SK-N-SH (cell line): ENCODE data around the gene MXI1. TPM values are rescaled to one million over a fixed set of nuclear protein-coding genes. Genes with fewer than 3 reads are reported as not detected.

Experiments used
- CTCF ChIA-PET: fragments of 300-600, 350-600 bp; formaldehyde crosslinking; extraction: SDS; loops from one replicate; lab custom pipeline; 2021; lab: Yijun Ruan, JAX
- POLR2A ChIA-PET: fragments of 350-600 bp; sonication (Branson Sonifier 250); formaldehyde crosslinking; extraction: SDS; loops from one replicate; lab custom pipeline; 2020; ENCODE audit warnings: antibody characterized with exemption, inconsistent platforms; lab: Yijun Ruan, JAX
- DNase-seq: peaks from one replicate; pipeline ENCODE4 v3.0.0; 2012
- H2AFZ ChIP-seq: fragments of 200-600 bp; sonication (generic); 2 replicates; pipeline ENCODE4 v1.8.1; 2016; ENCODE audit warnings: antibody characterized with exemption, mild to moderate bottlenecking, low read depth
- H3F3A ChIP-seq: fragments of 200-600 bp; sonication (generic); replicated peaks from 2 replicates; pipeline ENCODE3; 2016; ENCODE audit warnings: antibody characterized with exemption, mild to moderate bottlenecking; ENCODE audit not compliant: insufficient read depth
- H3K27ac ChIP-seq, 2 experiments: fragments of 200-500 bp in 1 of 2; fragments of 200-600 bp in 1 of 2; sonication (Bioruptor generic) in 1 of 2; sonication (generic), shearing (Covaris generic) in 1 of 2; 2 replicates each; pipeline versions ENCODE4 v1.5.1 to v1.6.1; 2014 to 2016; ENCODE audit warnings: low read depth in 2 of 2, inconsistent platforms in 1 of 2, low read length in 1 of 2, mild to moderate bottlenecking in 1 of 2, mixed read lengths in 1 of 2
- H3K27me3 ChIP-seq: fragments of 200-600 bp; sonication (generic), shearing (Covaris generic); 2 replicates; pipeline ENCODE4 v1.6.1; 2016; ENCODE audit warnings: mixed run types; ENCODE audit not compliant: insufficient read depth
- H3K36me3 ChIP-seq, 2 experiments: fragments of 200-500 bp in 1 of 2; fragments of 200-600 bp in 1 of 2; sonication (Bioruptor generic) in 1 of 2; sonication (generic) in 1 of 2; replicated peaks in 1 of 2; 2 replicates each; pipeline versions ENCODE3 to v1.5.1; 2014 to 2016; ENCODE audit warnings: low read length in 1 of 2, mild to moderate bottlenecking in 1 of 2; ENCODE audit not compliant: insufficient read depth in 2 of 2, control insufficient read depth in 1 of 2
- H3K4me1 ChIP-seq, 2 experiments: fragments of 200-500 bp in 1 of 2; fragments of 200-600 bp in 1 of 2; sonication (Bioruptor generic) in 1 of 2; sonication (generic), shearing (Covaris generic) in 1 of 2; 2 replicates each; pipeline versions ENCODE4 v1.5.1 to v1.6.1; 2014 to 2016; ENCODE audit warnings: low read depth in 1 of 2, low read length in 1 of 2, mixed run types in 1 of 2; ENCODE audit not compliant: insufficient read depth in 2 of 2, control insufficient read depth in 1 of 2
- H3K4me2 ChIP-seq: fragments of 200-600 bp; sonication (generic), shearing (Covaris generic); 2 replicates; pipeline ENCODE4 v1.6.1; 2017; ENCODE audit warnings: mixed run types
- H3K4me3 ChIP-seq, 2 experiments: fragments of 200-500 bp in 1 of 2; fragments of 200-600 bp in 1 of 2; sonication (Bioruptor generic) in 1 of 2; sonication (generic), shearing (Covaris generic) in 1 of 2; 2 replicates each; pipeline versions ENCODE4 v1.5.1 to v1.8.1; 2014 to 2016; ENCODE audit warnings: low read depth in 2 of 2, inconsistent platforms in 1 of 2, low read length in 1 of 2, mild to moderate bottlenecking in 1 of 2, mixed read lengths in 1 of 2, moderate library complexity in 1 of 2
- H3K79me2 ChIP-seq: fragments of 200-600 bp; sonication (generic); 2 replicates; pipeline ENCODE4 v1.8.1; 2017; ENCODE audit warnings: mild to moderate bottlenecking; ENCODE audit not compliant: insufficient read depth
- H3K9ac ChIP-seq: fragments of 200-600 bp; sonication (generic); 2 replicates; pipeline ENCODE4 v1.6.1; 2017; ENCODE audit warnings: mixed run types
- H3K9me2 ChIP-seq: fragments of 200-600 bp; sonication (generic); 2 replicates; pipeline ENCODE4 v1.6.1; 2017; ENCODE audit warnings: mixed run types
- H3K9me3 ChIP-seq: fragments of 200-600 bp; sonication (generic); 2 replicates; pipeline ENCODE4 v1.6.1; 2017; ENCODE audit warnings: mixed run types, mild to moderate bottlenecking, moderate library complexity
- H4K20me1 ChIP-seq: fragments of 200-600 bp; sonication (generic); 2 replicates; pipeline ENCODE4 v1.6.1; 2017; ENCODE audit warnings: mild to moderate bottlenecking, mixed run types; ENCODE audit not compliant: insufficient read depth
- FOSL2 ChIP-seq: IDR thresholded peaks from 2 replicates; pipeline ENCODE4 v1.4.0; 2012; ENCODE audit warnings: low read depth, mild to moderate bottlenecking, moderate library complexity, borderline replicate concordance
- FOXJ3 ChIP-seq: sonication (generic); formaldehyde crosslinking; IDR thresholded peaks from 2 replicates; pipeline ENCODE4 v1.5.1; 2020; ENCODE audit warnings: mild to moderate bottlenecking, missing genetic modification reagents
- FOXM1 ChIP-seq: IDR thresholded peaks from 2 replicates; pipeline ENCODE4 v1.4.0; 2012; ENCODE audit warnings: low read depth, mild to moderate bottlenecking
- GABPA ChIP-seq: IDR thresholded peaks from 2 replicates; pipeline ENCODE4 v1.4.0; 2012; ENCODE audit warnings: low read depth, mild to moderate bottlenecking
- GATA2 ChIP-seq: sonication (generic); formaldehyde crosslinking; IDR thresholded peaks from 2 replicates; pipeline ENCODE4 v1.5.0; 2020; ENCODE audit warnings: mild to moderate bottlenecking, missing genetic modification reagents
- JUND ChIP-seq: IDR thresholded peaks from 2 replicates; pipeline ENCODE4 v1.4.0; 2012
- MEF2A ChIP-seq: IDR thresholded peaks from 2 replicates; pipeline ENCODE4 v1.4.0; 2012; ENCODE audit warnings: low read depth, borderline replicate concordance
- MXI1 ChIP-seq: IDR thresholded peaks from 2 replicates; pipeline ENCODE4 v1.6.1; 2012; ENCODE audit warnings: mild to moderate bottlenecking, low read depth, low read length, improper control_type of control experiment
- NRF1 ChIP-seq: IDR thresholded peaks from 2 replicates; pipeline ENCODE4 v1.6.1; 2012; ENCODE audit warnings: low read depth, mild to moderate bottlenecking, low read length
- RAD21 ChIP-seq: IDR thresholded peaks from 2 replicates; pipeline ENCODE4 v1.6.1; 2012; ENCODE audit warnings: mild to moderate bottlenecking, low read length
- RFX5 ChIP-seq: IDR thresholded peaks from 2 replicates; pipeline ENCODE4 v1.6.1; 2012; ENCODE audit warnings: mild to moderate bottlenecking, improper control_type of control experiment, low read length
- RXRA ChIP-seq: IDR thresholded peaks from 2 replicates; pipeline ENCODE4 v1.4.0; 2012; ENCODE audit warnings: low read depth, mild to moderate bottlenecking, borderline replicate concordance
- SIN3A ChIP-seq: IDR thresholded peaks from 2 replicates; pipeline ENCODE4 v1.6.1; 2012; ENCODE audit warnings: low read depth, mild to moderate bottlenecking, low read length, moderate library complexity, borderline replicate concordance
- TEAD4 ChIP-seq: IDR thresholded peaks from 2 replicates; pipeline ENCODE4 v1.4.0; 2012; ENCODE audit warnings: mild to moderate bottlenecking, borderline replicate concordance; ENCODE audit not compliant: insufficient read depth
- YY1 ChIP-seq: IDR thresholded peaks from 2 replicates; pipeline ENCODE4 v1.4.0; 2012; ENCODE audit warnings: low read depth, mild to moderate bottlenecking
- WGBS: methylation state at CpG from one replicate; pipeline ENCODE4 v1.1.6; 2017; ENCODE audit warnings: low lambda C conversion rate; 5-methylcytosine and 5-hydroxymethylcytosine counted together
- polyA plus RNA-seq, 3 experiments: library from polyadenylated mRNA; depleted of rRNA; stranded (reverse); fragments of >200 nt; gene quantifications; 2 replicates each; pipeline ENCODE4 v1.2.3, GENCODE V29; 2012
- TF ChIP-seq, protein P1 (sequence below): IDR thresholded peaks from 2 replicates; pipeline ENCODE4 v1.4.0; 2012; ENCODE audit warnings: low read depth, borderline replicate concordance
- TF ChIP-seq, protein P2 (sequence below): fragments of 200-600 bp; sonication (generic); IDR thresholded peaks from 2 replicates; pipeline ENCODE4 v1.6.1; 2017; ENCODE audit warnings: antibody characterized with exemption, mild to moderate bottlenecking, moderate library complexity
- TF ChIP-seq, protein P3 (sequence below): IDR thresholded peaks from 2 replicates; pipeline ENCODE4; 2012

MXI1 gene
- polyA plus RNA-seq, 1 of the 3 experiments (the other 2 are of a cell fraction): 13.8 TPM

DNA sequence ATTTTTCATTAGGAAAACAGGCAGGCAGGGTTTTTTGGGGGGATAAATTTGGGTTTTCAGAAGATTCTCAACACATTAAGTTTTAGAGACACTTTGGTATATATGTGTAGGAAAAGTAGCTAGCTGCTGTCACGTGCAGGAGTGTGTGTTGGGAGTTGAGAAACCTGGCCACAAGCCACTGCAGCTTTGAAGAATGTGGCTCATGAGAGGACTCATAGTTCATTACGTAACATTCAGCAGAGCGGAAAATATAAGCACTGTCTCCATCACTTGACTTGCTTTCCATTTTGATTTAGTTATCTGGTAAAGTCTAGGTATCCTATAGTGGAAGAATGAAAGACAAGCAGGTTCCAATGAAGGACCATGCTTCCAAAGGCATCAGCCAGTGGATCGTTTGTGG, 66.1 kb downstream of the MXI1 start:
- H3K27ac ChIP-seq: no peak overlapping the region
- H3K79me2 ChIP-seq: no peaks in the 10 kb centered on the region
- DNase-seq: no peak
- ChIA-PET CTCF (interaction anchor here (0.9 to 3.3 kb wide), 3 partner anchors 12 to 136 kb away, joined by 4 to 19 read pairs (median 7); no protein-coding TSS in a partner anchor), POLR2A (no interaction called here)
- no peaks in the 10 kb centered on the region for H4K20me1 ChIP-seq
- H3K27me3 ChIP-seq: no peaks in the 10 kb centered on the region
- no peaks in the 10 kb centered on the region for H3K36me3 ChIP-seq
- H3K9ac ChIP-seq: no peak overlapping the region
- H3K4me3 ChIP-seq: no peak overlapping the region
- no peaks in the 10 kb centered on the region for H3K9me2 ChIP-seq
- peaks cover 3 to 5% of the 10 kb centered on the region in 2 experiments; a peak in 3 of 4 replicates for H3K4me1 ChIP-seq
- H2AFZ ChIP-seq: no peak overlapping the region
- 90% methylated on average over 4 of the region's 4 CpGs for WGBS
- no peak overlapping the region for H3K4me2 ChIP-seq
- TF ChIP-seq RFX5 (no peak), FOXM1 (no peak), YY1 (no peak), FOXJ3 (CRISPR knock-in tag) (no peak), MXI1 (no peak), JUND (no peak), FOSL2 (no peak), RAD21 (no peak)
- TF ChIP-seq, protein P1, sequence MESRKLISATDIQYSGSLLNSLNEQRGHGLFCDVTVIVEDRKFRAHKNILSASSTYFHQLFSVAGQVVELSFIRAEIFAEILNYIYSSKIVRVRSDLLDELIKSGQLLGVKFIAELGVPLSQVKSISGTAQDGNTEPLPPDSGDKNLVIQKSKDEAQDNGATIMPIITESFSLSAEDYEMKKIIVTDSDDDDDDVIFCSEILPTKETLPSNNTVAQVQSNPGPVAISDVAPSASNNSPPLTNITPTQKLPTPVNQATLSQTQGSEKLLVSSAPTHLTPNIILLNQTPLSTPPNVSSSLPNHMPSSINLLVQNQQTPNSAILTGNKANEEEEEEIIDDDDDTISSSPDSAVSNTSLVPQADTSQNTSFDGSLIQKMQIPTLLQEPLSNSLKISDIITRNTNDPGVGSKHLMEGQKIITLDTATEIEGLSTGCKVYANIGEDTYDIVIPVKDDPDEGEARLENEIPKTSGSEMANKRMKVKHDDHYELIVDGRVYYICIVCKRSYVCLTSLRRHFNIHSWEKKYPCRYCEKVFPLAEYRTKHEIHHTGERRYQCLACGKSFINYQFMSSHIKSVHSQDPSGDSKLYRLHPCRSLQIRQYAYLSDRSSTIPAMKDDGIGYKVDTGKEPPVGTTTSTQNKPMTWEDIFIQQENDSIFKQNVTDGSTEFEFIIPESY: no peak
- H3K9me3 ChIP-seq: no peaks in the 10 kb centered on the region
- H3F3A ChIP-seq: no peaks in the 10 kb centered on the region

DNA sequence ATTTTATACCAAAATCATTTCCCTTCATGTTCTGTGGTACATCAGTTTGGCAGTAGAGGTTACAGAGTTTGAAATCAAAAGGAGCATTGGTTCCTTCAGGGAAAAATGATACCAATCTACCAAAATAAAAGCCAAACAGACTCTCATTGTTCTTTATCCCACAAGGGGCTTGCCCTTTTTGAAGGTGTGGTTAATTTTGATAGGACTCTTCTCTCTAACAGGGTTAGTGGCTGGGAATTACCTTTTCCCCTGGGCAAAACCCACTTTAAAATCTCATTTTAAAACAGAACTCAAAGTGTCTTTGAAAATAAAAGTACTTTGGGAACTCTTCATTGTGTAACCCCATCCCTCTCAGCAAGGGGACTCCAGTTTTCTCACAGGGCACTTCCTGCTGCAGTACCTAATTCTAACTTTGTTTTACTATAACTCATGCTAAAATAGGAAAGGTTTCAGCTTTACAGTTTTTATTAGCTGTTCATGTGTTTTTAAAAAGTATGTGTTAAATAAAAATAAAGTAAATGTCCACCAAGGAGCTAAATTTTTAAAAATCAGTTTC, 66.7 kb downstream of the MXI1 start:
- ChIA-PET POLR2A (no interaction called here), CTCF (interaction anchor here (0.7 to 3.3 kb wide), 4 partner anchors 11 to 390 kb away, joined by 4 to 19 read pairs (median 9); partner anchors contain the start of gene MXI1)
- Histone ChIP-seq H3K9ac (no peak overlapping the region), H2AFZ (no peak overlapping the region), H3K9me3 (no peaks in the 10 kb centered on the region), H3K27ac (no peak overlapping the region), H3K36me3 (no peaks in the 10 kb centered on the region), H3K4me2 (no peak overlapping the region), H3K9me2 (no peaks in the 10 kb centered on the region), H3K4me3 (no peak overlapping the region), H4K20me1 (no peaks in the 10 kb centered on the region), H3F3A (no peaks in the 10 kb centered on the region), H3K4me1 (peaks cover 4 to 6% of the 10 kb centered on the region in 2 experiments; a peak in 3 of 4 replicates), H3K27me3 (no peaks in the 10 kb centered on the region), H3K79me2 (no peaks in the 10 kb centered on the region)
- DNase-seq: no peak
- TF ChIP-seq RFX5 (no peak), FOXJ3 (CRISPR knock-in tag) (no peak), SIN3A (no peak), NRF1 (no peak), JUND (no peak), GABPA (no peak), RXRA (no peak), TEAD4 (no peak), GATA2 (no peak), MEF2A (no peak)
- TF ChIP-seq, protein P1: no peak
- TF ChIP-seq, protein P2, sequence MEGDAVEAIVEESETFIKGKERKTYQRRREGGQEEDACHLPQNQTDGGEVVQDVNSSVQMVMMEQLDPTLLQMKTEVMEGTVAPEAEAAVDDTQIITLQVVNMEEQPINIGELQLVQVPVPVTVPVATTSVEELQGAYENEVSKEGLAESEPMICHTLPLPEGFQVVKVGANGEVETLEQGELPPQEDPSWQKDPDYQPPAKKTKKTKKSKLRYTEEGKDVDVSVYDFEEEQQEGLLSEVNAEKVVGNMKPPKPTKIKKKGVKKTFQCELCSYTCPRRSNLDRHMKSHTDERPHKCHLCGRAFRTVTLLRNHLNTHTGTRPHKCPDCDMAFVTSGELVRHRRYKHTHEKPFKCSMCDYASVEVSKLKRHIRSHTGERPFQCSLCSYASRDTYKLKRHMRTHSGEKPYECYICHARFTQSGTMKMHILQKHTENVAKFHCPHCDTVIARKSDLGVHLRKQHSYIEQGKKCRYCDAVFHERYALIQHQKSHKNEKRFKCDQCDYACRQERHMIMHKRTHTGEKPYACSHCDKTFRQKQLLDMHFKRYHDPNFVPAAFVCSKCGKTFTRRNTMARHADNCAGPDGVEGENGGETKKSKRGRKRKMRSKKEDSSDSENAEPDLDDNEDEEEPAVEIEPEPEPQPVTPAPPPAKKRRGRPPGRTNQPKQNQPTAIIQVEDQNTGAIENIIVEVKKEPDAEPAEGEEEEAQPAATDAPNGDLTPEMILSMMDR: no peak
- TF ChIP-seq, protein P3, sequence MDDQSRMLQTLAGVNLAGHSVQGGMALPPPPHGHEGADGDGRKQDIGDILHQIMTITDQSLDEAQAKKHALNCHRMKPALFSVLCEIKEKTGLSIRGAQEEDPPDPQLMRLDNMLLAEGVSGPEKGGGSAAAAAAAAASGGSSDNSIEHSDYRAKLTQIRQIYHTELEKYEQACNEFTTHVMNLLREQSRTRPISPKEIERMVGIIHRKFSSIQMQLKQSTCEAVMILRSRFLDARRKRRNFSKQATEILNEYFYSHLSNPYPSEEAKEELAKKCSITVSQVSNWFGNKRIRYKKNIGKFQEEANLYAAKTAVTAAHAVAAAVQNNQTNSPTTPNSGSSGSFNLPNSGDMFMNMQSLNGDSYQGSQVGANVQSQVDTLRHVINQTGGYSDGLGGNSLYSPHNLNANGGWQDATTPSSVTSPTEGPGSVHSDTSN: no peak
